ENCODE data around the gene CNOT10.

- no peak for TF ChIP-seq CTCF (conservative IDR thresholded peaks at IDR 0.05; ENCODE audit: low read depth, low read length)
- TF ChIP-seq EZH2 (IDR thresholded peaks at IDR 0.05; ENCODE audit: low read length, unreplicated experiment), result no peak
These were observed 34.3 kb downstream of the CNOT10 start for GRCh38 chr3:32719335-32719734.
